GM12891 (cell line): ENCODE data around the gene PPP1R13B.

Experiments
- PAX5 ChIP-seq: IDR thresholded peaks from 2 replicates; pipeline ENCODE4 v1.6.1; 2011; ENCODE audit warnings: low read length, moderate library complexity, mild to moderate bottlenecking; ENCODE audit not compliant: insufficient read depth, severe bottlenecking
- POLR2A ChIP-seq: IDR thresholded peaks from 2 replicates; pipeline ENCODE4 v1.6.1; 2011; ENCODE audit warnings: low read depth, low read length, control low read depth
- POLR2AphosphoS5 ChIP-seq: IDR thresholded peaks from 2 replicates; pipeline ENCODE4 v1.6.1; 2011; ENCODE audit warnings: low read depth, low read length, control low read depth
- POU2F2 ChIP-seq: IDR thresholded peaks from 2 replicates; pipeline ENCODE4 v1.6.1; 2011; ENCODE audit warnings: low read depth, mild to moderate bottlenecking, control low read depth, low read length, moderate library complexity
- SPI1 ChIP-seq: IDR thresholded peaks from 2 replicates; pipeline ENCODE4 v1.6.1; 2011; ENCODE audit warnings: low read depth, low read length, control low read depth
- TAF1 ChIP-seq: IDR thresholded peaks from 2 replicates; pipeline ENCODE4 v1.6.1; 2011; ENCODE audit warnings: low read depth, low read length, control low read depth

- TF ChIP-seq POLR2A (no peak), TAF1 (no peak), POLR2AphosphoS5 (no peak), SPI1 (no peak), POU2F2 (no peak), PAX5 (no peak)
Observed at GRCh38 chr14:103731916-103732867, 115.2 kb downstream of the PPP1R13B start.
